K562 (cell line): Measurements from ENCODE around the gene NCCRP1. TPM values are rescaled to one million over a fixed set of nuclear protein-coding genes. Genes with fewer than 3 reads are reported as not detected.

ENCODE experiments used
- ATAC-seq: fragments of 200-7000 bp; cut with Tn5 transposase; 3 replicates; pipeline ENCODE4 v1.9.1; 2020; ENCODE audit warnings: moderate library complexity
- BruUV-seq: library from RNA; stranded (reverse); fragments of 400-500 nt; replicated peaks from 2 replicates; lab custom pipeline; 2021; lab: Mats Ljungman, UMichigan
- CTCF ChIA-PET: fragments of 300-600 bp; formaldehyde crosslinking; extraction: SDS; loops from one replicate; lab custom pipeline; 2021; ENCODE audit warnings: low intra/inter-chr PET ratio; lab: Yijun Ruan, JAX
- POLR2A ChIA-PET: fragments of 300-600, 350-650 bp; sonication (Branson Sonifier 250); formaldehyde crosslinking; extraction: SDS; loops from one replicate; lab custom pipeline; 2021; ENCODE audit warnings: antibody characterized with exemption, inconsistent platforms; lab: Yijun Ruan, JAX
- DNase-seq, 4 experiments: peaks; one replicate each; pipeline versions ENCODE4 v3.0.0 to v3.0.0-alpha.2; 2011 to 2018; ENCODE audit warnings: low spot score in 3 of 4, mixed read lengths in 3 of 4; ENCODE audit errors: extremely low read depth in 1 of 4
- FAIRE-seq: peaks from 2 replicates; lab custom pipeline; 2011; peaks lifted over from hg19 to GRCh38; lab: Jason Lieb, UNC
- H2AFZ ChIP-seq: 2 replicates; pipeline ENCODE4 v1.6.0; 2011; ENCODE audit warnings: low read depth, low read length, control low read depth, inconsistent platforms
- H3K27ac ChIP-seq: fragments of 200-600 bp; 3 replicates; pipeline ENCODE4 v1.8.0; 2011; ENCODE audit warnings: low read depth, mild to moderate bottlenecking, control low read depth, inconsistent platforms, low read length, moderate library complexity, mixed read lengths; ENCODE audit errors: extremely low read depth
- H3K27me3 ChIP-seq, 2 experiments: fragments of 300-600 bp in 1 of 2; 2 replicates in 1 of 2; 3 replicates in 1 of 2; pipeline versions ENCODE4 v1.6.0 to v1.8.0; 2011; ENCODE audit warnings: inconsistent platforms in 2 of 2, low read length in 2 of 2, mild to moderate bottlenecking in 1 of 2, mixed read lengths in 1 of 2, moderate library complexity in 1 of 2; ENCODE audit not compliant: control insufficient read depth in 2 of 2, insufficient read depth in 2 of 2
- H3K36me3 ChIP-seq: fragments of 300-600 bp; 3 replicates; pipeline ENCODE4 v1.8.0; 2011; ENCODE audit warnings: mild to moderate bottlenecking, low read length, inconsistent platforms; ENCODE audit not compliant: control insufficient read depth, insufficient read depth
- H3K4me1 ChIP-seq, 2 experiments: fragments of 200-600 bp in 1 of 2; replicated peaks in 1 of 2; 2 replicates in 1 of 2; 3 replicates in 1 of 2; pipeline versions ENCODE4 v1.5.1 to v1.8.0; 2011; ENCODE audit warnings: inconsistent platforms in 2 of 2, low read length in 2 of 2, mild to moderate bottlenecking in 1 of 2, mixed read lengths in 1 of 2, moderate library complexity in 1 of 2; ENCODE audit not compliant: control insufficient read depth in 2 of 2, insufficient read depth in 2 of 2
- H3K4me2 ChIP-seq: 2 replicates; pipeline ENCODE4 v1.6.1; 2011; ENCODE audit warnings: low read length, control low read depth, inconsistent platforms, mixed read lengths; ENCODE audit not compliant: insufficient read depth
- H3K4me3 ChIP-seq: fragments of 200-600 bp; sonication (generic), shearing (Covaris generic); 2 replicates; pipeline ENCODE4 v1.5.1; 2016; ENCODE audit warnings: control low read depth, inconsistent platforms
- H3K79me2 ChIP-seq: fragments of 200-600 bp; 3 replicates; pipeline ENCODE4 v1.8.0; 2011; ENCODE audit warnings: low read length, inconsistent platforms; ENCODE audit not compliant: control insufficient read depth, insufficient read depth
- H3K9ac ChIP-seq, 2 experiments: 2 replicates each; pipeline versions ENCODE4 v1.6.0 to v1.6.1; 2011; ENCODE audit warnings: low read depth in 2 of 2, low read length in 2 of 2, control low read depth in 1 of 2, inconsistent platforms in 1 of 2, mild to moderate bottlenecking in 1 of 2, mixed read lengths in 1 of 2; ENCODE audit not compliant: insufficient read depth in 1 of 2
- H3K9me1 ChIP-seq: one replicate; pipeline ENCODE4 v1.6.0; 2011; ENCODE audit warnings: inconsistent platforms, mild to moderate bottlenecking, low read length, moderate library complexity; ENCODE audit not compliant: control insufficient read depth, insufficient read depth
- H3K9me3 ChIP-seq: replicated peaks from 2 replicates; pipeline ENCODE4 v1.5.1; 2011; ENCODE audit warnings: low read depth, low read length, inconsistent platforms; ENCODE audit not compliant: control insufficient read depth, insufficient read depth
- H4K20me1 ChIP-seq: replicated peaks from 2 replicates; pipeline ENCODE4 v1.6.1; 2011; ENCODE audit warnings: low read length, inconsistent platforms, mixed read lengths; ENCODE audit not compliant: control insufficient read depth, insufficient read depth
- BDP1 ChIP-seq: IDR thresholded peaks from 3 replicates; pipeline ENCODE4 v1.6.1; 2011; ENCODE audit not compliant: insufficient read length, insufficient read depth
- DNMT1 ChIP-seq: fragments of 450-650 bp; IDR thresholded peaks from 2 replicates; pipeline ENCODE4 v1.6.1; 2016; ENCODE audit warnings: antibody characterized with exemption, mild to moderate bottlenecking
- ELF1 ChIP-seq: fragments of 200-800 bp; sonication (Bioruptor generic); IDR thresholded peaks from 2 replicates; pipeline ENCODE4 v1.6.1; 2016; ENCODE audit warnings: missing genetic modification characterization, missing compliant biosample characterization
- ELK1 ChIP-seq: sonication (generic); formaldehyde crosslinking; IDR thresholded peaks from 2 replicates; pipeline ENCODE4 v1.8.1; 2022; ENCODE audit warnings: missing genetic modification reagents
- ETV1 ChIP-seq: fragments of 450-650 bp; conservative IDR thresholded peaks from 2 replicates; pipeline ENCODE4 v1.6.1; 2016; ENCODE audit warnings: missing genetic modification characterization, control low read depth, low read depth, missing compliant biosample characterization
- FOXP1 ChIP-seq: sonication (generic); formaldehyde crosslinking; IDR thresholded peaks from 2 replicates; pipeline ENCODE4 v1.8.0; 2022; ENCODE audit warnings: mild to moderate bottlenecking, missing genetic modification reagents
- HDAC2 ChIP-seq: fragments of 450-650 bp; IDR thresholded peaks from 2 replicates; pipeline ENCODE4 v1.6.1; 2016; ENCODE audit warnings: mild to moderate bottlenecking
- JUND ChIP-seq, 2 experiments: IDR thresholded peaks; 2 replicates in 1 of 2; 3 replicates in 1 of 2; pipeline ENCODE4 v1.6.1; 2011; ENCODE audit warnings: borderline replicate concordance in 2 of 2, low read depth in 2 of 2, low read length in 2 of 2, improper control_type of control experiment in 1 of 2, missing biosample characterization in 1 of 2, missing genetic modification characterization in 1 of 2, missing genetic modification reagents in 1 of 2
- MAX ChIP-seq: sonication (generic); formaldehyde crosslinking; IDR thresholded peaks from 2 replicates; pipeline ENCODE4 v1.9.0; 2022; ENCODE audit warnings: mild to moderate bottlenecking, missing genetic modification reagents
- POLR2G ChIP-seq: fragments of 200-400 bp; formaldehyde crosslinking; IDR thresholded peaks from 2 replicates; pipeline ENCODE4 v1.6.1; 2017; ENCODE audit warnings: low read depth, mild to moderate bottlenecking, antibody characterized with exemption, low read length, moderate library complexity
- SP1 ChIP-seq: sonication (generic); formaldehyde crosslinking; IDR thresholded peaks from 2 replicates; pipeline ENCODE4 v1.8.1; 2022; ENCODE audit warnings: mild to moderate bottlenecking, missing genetic modification reagents
- USF2 ChIP-seq: sonication (generic); formaldehyde crosslinking; IDR thresholded peaks from 2 replicates; pipeline ENCODE4 v1.5.0; 2020; ENCODE audit warnings: missing genetic modification reagents
- ZNF232 ChIP-seq: sonication (generic); formaldehyde crosslinking; IDR thresholded peaks from 2 replicates; pipeline ENCODE4 v1.8.0; 2022; ENCODE audit warnings: mild to moderate bottlenecking, missing genetic modification reagents
- ZNF695 ChIP-seq: fragments of 450-650 bp; formaldehyde crosslinking; IDR thresholded peaks from 2 replicates; pipeline ENCODE4 v1.4.0; 2020; ENCODE audit warnings: mild to moderate bottlenecking, moderate library complexity
- WGBS: fragments of 100-300 bp; shearing (Covaris generic); methylation state at CpG from one replicate; pipeline ENCODE4 v1.1.6; 2016; ENCODE audit warnings: low coverage, mixed read lengths; ENCODE audit not compliant: insufficient coverage; ENCODE audit errors: missing lambda C conversion rate; 5-methylcytosine and 5-hydroxymethylcytosine counted together
- in situ Hi-C: fragments of 300-500 bp; cut with MboI; formaldehyde crosslinking; loops from 4 replicates; pipeline ENCODE4 v1.15.0; 2018; ENCODE audit warnings: inconsistent platforms, mixed read lengths
- intact Hi-C: fragments of 100-400 bp; cut with micrococcal nuclease; formaldehyde crosslinking; loops from 2 replicates; pipeline ENCODE4 v1.14.2; 2022
- polyA plus RNA-seq, 8 experiments: library from polyadenylated mRNA; depleted of rRNA in 4 of 8; stranded (reverse) in 5 of 8; unstranded in 3 of 8; fragments of >200 nt; fragmentation: Nextera tagmentation in 2 of 8; fragmentation: Illumina TruSeq in 1 of 8; extraction: Ambion mirVana in 2 of 8; extraction: Trizol in 1 of 8; gene quantifications; 2 replicates each; pipeline versions ENCODE4 v1.2.1 to v1.2.3, GENCODE V29; 2011 to 2014; ENCODE audit warnings: inconsistent platforms in 1 of 8, missing spikeins in 1 of 8
- total RNA-seq, 7 experiments: library from RNA; depleted of rRNA in 6 of 7; stranded (reverse); fragments of >200 nt in 6 of 7; fragmentation: Illumina TruSeq in 2 of 7; extraction: Trizol in 2 of 7; gene quantifications; 2 replicates each; pipeline versions ENCODE4 v1.2.1 to v1.2.3, GENCODE V29; 2011 to 2021; ENCODE audit warnings: low replicate concordance in 1 of 7

NCCRP1 gene
- total and polyA plus RNA-seq, 9 of the 15 experiments (the other 6 are each of a cell fraction or from before 2014, with no cell fraction given): 0.05 TPM; not detected in 8

GRCh38 chr19:39181500-39182173 is 15.1 kb upstream of the NCCRP1 start:
- Histone ChIP-seq H3K4me2 (no peak overlapping the region), H3K4me3 (no peak overlapping the region), H3K36me3 (peaks cover 22% of the 10 kb centered on the region; the same call in 2 of the 3 replicates), H3K9me3 (no peaks in the 10 kb centered on the region), H3K9me1 (no peaks in the 10 kb centered on the region), H3K27ac (no peak overlapping the region), H3K79me2 (no peaks in the 10 kb centered on the region), H2AFZ (no peak overlapping the region), H4K20me1 (no peaks in the 10 kb centered on the region), H3K27me3 (no peaks in the 10 kb centered on the region), H3K9ac (no peak overlapping the region), H3K4me1 (peaks cover 0 to 8% of the 10 kb centered on the region in 2 experiments; a peak in 3 of 5 replicates)
- ChIA-PET CTCF (no interaction called here), POLR2A (interaction anchor here (1.1 kb wide), 1 partner anchor 36 kb away, joined by 4 read pairs; no protein-coding TSS in a partner anchor)
- BruUV-seq: no TSS peak
- DNase-seq (no peak), ATAC-seq (no peak), FAIRE-seq (no peak)
- 79% methylated on average over 20 of the region's 21 CpGs for WGBS
- in situ Hi-C loops: no loop called here
- intact Hi-C loops: no loop called here
- peak; percentile 50 for TF ChIP-seq POLR2G
- TF ChIP-seq ELK1 (CRISPR knock-in tag): no peak

- Histone ChIP-seq H3K4me2 (no peak overlapping the region), H3K36me3 (peaks cover 22% of the 10 kb centered on the region; the same call in 2 of the 3 replicates), H4K20me1 (no peaks in the 10 kb centered on the region), H3K27ac (no peak overlapping the region), H3K9me1 (no peaks in the 10 kb centered on the region), H3K79me2 (no peaks in the 10 kb centered on the region), H3K27me3 (no peaks in the 10 kb centered on the region), H3K4me1 (peaks cover 0 to 8% of the 10 kb centered on the region in 2 experiments; a peak in 3 of 5 replicates), H3K9ac (no peak overlapping the region), H3K9me3 (no peaks in the 10 kb centered on the region), H3K4me3 (no peak overlapping the region), H2AFZ (no peak overlapping the region)
- 59% methylated on average over 4 of the region's 4 CpGs for WGBS
- ATAC-seq: no peak
- in situ Hi-C loops (no loop called here), intact Hi-C loops (no loop called here)
- ChIA-PET CTCF (no interaction called here), POLR2A (no interaction called here)
- no peak for DNase-seq
- FAIRE-seq: no peak
- no TSS peak for BruUV-seq
- TF ChIP-seq SP1 (CRISPR knock-in tag) (no peak), HDAC2 (no peak), ZNF695 (CRISPR knock-in tag) (no peak), MAX (no peak), DNMT1 (no peak), JUND (IDR thresholded peaks at IDR 0.05; ENCODE audit: borderline replicate concordance, low read depth, low read length) (no peak), JUND (tag; IDR thresholded peaks at IDR 0.05; ENCODE audit: borderline replicate concordance, low read depth, low read length) (no peak), ETV1 (tag) (no peak), FOXP1 (CRISPR knock-in tag) (no peak), ZNF232 (CRISPR knock-in tag) (no peak), USF2 (CRISPR knock-in tag) (no peak), ELF1 (tag) (no peak), BDP1 (no peak)
These were observed 14.6 kb upstream of the NCCRP1 start for GRCh38 chr19:39182174-39182505.
